Superior temporal gyrus (tissue), 1 donor: ENCODE results near the gene METTL1.
"Not testable (repeated sequence)": the region's sequence is repeated elsewhere in the genome, so short reads cannot be mapped to it uniquely, and the experiment has no call there.

ENCODE experiments used
- DNase-seq: peaks from one replicate; pipeline ENCODE4 v3.0.0-alpha.2; 2016; ENCODE audit errors: extremely low spot score

The METTL1 gene

GRCh38 chr12:57724003-57724935 lies 47.6 kb downstream of the METTL1 start:
- no peak for DNase-seq

- DNase-seq, result no peak
Observed at GRCh38 chr12:57723630-57723962, 48.3 kb downstream of the METTL1 start.

GRCh38 chr12:57722716-57723629 lies 48.9 kb downstream of the METTL1 start:
- DNase-seq, result no peak

- DNase-seq, result not testable (repeated sequence)
Observed at GRCh38 chr12:57721846-57722608, 49.9 kb downstream of the METTL1 start.

- DNase-seq, result no peak
Observed at GRCh38 chr12:57720606-57721595, 51.0 kb downstream of the METTL1 start.

GRCh38 chr12:57719777-57720605 lies 51.9 kb downstream of the METTL1 start:
- DNase-seq, result no peak

GRCh38 chr12:57718641-57719528 lies 53.0 kb downstream of the METTL1 start:
- DNase-seq, result no peak
